ENCODE measurements around the gene SLC1A3. TPM values are rescaled to one million over a fixed set of nuclear protein-coding genes. Genes with fewer than 3 reads are reported as not detected.

SLC1A3 gene
- polyA plus RNA-seq, 1 donor, result 4.2 TPM

- Histone ChIP-seq H3K27me3 (ENCODE audit: control insufficient read depth, insufficient read depth, low read length) (peaks cover 2% of the 10 kb centered on the region), H3K4me3 (ENCODE audit: low read length) (no peak overlapping the region), H3K36me3 (ENCODE audit: control insufficient read depth, insufficient read depth, low read length) (no peaks in the 10 kb centered on the region), H3K9me3 (ENCODE audit: control insufficient read depth, low read depth, low read length) (no peaks in the 10 kb centered on the region), H3K27ac (ENCODE audit: low read length) (no peak overlapping the region), H3K4me1 (ENCODE audit: control insufficient read depth, insufficient read depth, low read length) (no peaks in the 10 kb centered on the region)
- DNase-seq, result no peak
- 80% methylated on average over 1 of the region's 1 CpG for WGBS (ENCODE audit: insufficient coverage, low lambda C conversion rate)
These were observed 120.4 kb downstream of the SLC1A3 start for GRCh38 chr5:36726767-36727166.

DNA sequence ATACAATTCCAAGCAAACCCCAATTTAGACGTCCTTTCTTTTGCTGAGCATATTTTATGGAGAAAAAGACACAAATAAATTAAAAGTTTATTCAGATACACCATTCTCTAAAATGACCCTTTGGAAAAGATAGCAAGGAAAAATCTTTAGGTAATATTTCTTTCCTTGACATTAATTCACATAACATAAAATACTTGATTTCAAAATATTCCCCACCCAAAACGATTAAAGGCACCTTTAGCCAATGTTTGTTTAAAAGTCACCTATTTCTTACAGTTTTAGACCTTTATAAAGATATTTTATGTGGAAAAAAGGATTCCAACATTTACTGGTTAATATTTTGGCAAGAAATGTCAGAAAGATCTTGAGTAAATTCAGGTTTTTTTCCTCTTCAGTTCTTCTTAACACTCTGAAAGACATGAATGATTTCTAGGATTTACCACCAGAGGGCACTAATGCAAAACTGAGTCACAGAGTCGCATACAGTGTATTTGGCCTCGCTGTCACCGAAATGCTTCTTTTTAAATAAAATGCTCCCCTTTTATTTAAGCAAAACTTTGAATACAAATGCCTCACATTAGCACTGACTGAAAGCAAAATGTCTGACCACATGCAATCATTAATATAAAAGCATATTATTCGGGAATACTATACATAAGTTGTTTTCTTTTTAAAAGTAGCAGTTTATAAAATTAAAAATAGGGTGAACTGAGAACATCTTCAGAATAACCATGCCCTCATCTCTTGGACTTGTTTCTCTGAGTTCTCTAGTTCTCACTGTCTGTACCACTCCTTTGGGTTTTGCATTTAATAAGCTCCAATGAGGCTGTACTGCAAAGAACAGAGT is 122.5 kb downstream of the SLC1A3 start:
- Histone ChIP-seq H3K9me3 (ENCODE audit: control insufficient read depth, low read depth, low read length) (no peaks in the 10 kb centered on the region), H3K4me1 (ENCODE audit: control insufficient read depth, insufficient read depth, low read length) (no peaks in the 10 kb centered on the region), H3K4me3 (ENCODE audit: low read length) (no peak overlapping the region), H3K36me3 (ENCODE audit: control insufficient read depth, insufficient read depth, low read length) (no peaks in the 10 kb centered on the region), H3K27ac (ENCODE audit: low read length) (no peak overlapping the region), H3K27me3 (ENCODE audit: control insufficient read depth, insufficient read depth, low read length) (no peaks in the 10 kb centered on the region)
- peak; percentile 19 to 42 for DNase-seq
- WGBS (ENCODE audit: insufficient coverage, low lambda C conversion rate), result 67% methylated on average over 3 of the region's 6 CpGs

GRCh38 chr5:36730537-36731216 is 124.3 kb downstream of the SLC1A3 start:
- no peak for DNase-seq
- no peaks in the 10 kb centered on the region for H3K4me1 ChIP-seq (ENCODE audit: control insufficient read depth, insufficient read depth, low read length)
- WGBS (ENCODE audit: insufficient coverage, low lambda C conversion rate), result no CpG with 5 or more reads among the region's 6 CpGs

DNA sequence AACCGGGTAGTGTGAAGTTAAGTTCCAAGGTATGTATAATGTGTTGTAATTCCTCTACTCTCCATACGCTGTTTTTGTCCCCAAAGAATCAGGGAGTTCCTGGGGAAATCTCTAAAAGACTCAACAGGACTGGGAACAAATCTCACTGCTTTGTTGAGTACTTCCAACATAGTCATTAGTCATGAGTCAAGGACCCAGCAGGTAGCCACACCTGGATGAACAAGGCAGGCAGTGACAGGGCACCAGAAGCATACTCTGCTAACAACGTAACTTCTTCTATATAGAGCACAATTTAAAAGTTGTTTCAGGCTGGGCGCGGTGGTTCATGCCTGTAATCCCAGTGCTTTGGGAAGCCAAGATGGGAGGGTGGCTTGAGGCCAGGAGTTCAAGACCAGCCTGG is 126.8 kb downstream of the SLC1A3 start:
- Histone ChIP-seq H3K36me3 (ENCODE audit: control insufficient read depth, insufficient read depth, low read length) (no peaks in the 10 kb centered on the region), H3K27ac (ENCODE audit: low read length) (no peak overlapping the region), H3K4me3 (ENCODE audit: low read length) (no peak overlapping the region), H3K9me3 (ENCODE audit: control insufficient read depth, low read depth, low read length) (no peaks in the 10 kb centered on the region), H3K27me3 (ENCODE audit: control insufficient read depth, insufficient read depth, low read length) (no peaks in the 10 kb centered on the region), H3K4me1 (ENCODE audit: control insufficient read depth, insufficient read depth, low read length) (no peaks in the 10 kb centered on the region)
- DNase-seq, result no peak
- no CpG with 5 or more reads among the region's 5 CpGs for WGBS (ENCODE audit: insufficient coverage, low lambda C conversion rate)

More at GRCh38 chr5:36730537-36731216, 124.3 kb downstream of the SLC1A3 start:
- no peaks in the 10 kb centered on the region for H3K9me3 ChIP-seq (ENCODE audit: control insufficient read depth, low read depth, low read length)
- H3K27ac ChIP-seq (ENCODE audit: low read length), result no peak overlapping the region
- no peaks in the 10 kb centered on the region for H3K27me3 ChIP-seq (ENCODE audit: control insufficient read depth, insufficient read depth, low read length)
- H3K36me3 ChIP-seq (ENCODE audit: control insufficient read depth, insufficient read depth, low read length), result no peaks in the 10 kb centered on the region
- H3K4me3 ChIP-seq (ENCODE audit: low read length), result no peak overlapping the region

GRCh38 chr5:36734422-36734821 is 128.0 kb downstream of the SLC1A3 start:
- no peaks in the 10 kb centered on the region for H3K27me3 ChIP-seq (ENCODE audit: control insufficient read depth, insufficient read depth, low read length)
- DNase-seq, result peak in 1 of 2 donors; percentile 41
- no peak overlapping the region for H3K27ac ChIP-seq (ENCODE audit: low read length)
- H3K9me3 ChIP-seq (ENCODE audit: control insufficient read depth, low read depth, low read length), result no peaks in the 10 kb centered on the region
- WGBS (ENCODE audit: insufficient coverage, low lambda C conversion rate), result no CpG with 5 or more reads among the region's 4 CpGs
- H3K4me3 ChIP-seq (ENCODE audit: low read length), result no peak overlapping the region
- H3K4me1 ChIP-seq (ENCODE audit: control insufficient read depth, insufficient read depth, low read length), result no peaks in the 10 kb centered on the region
- no peaks in the 10 kb centered on the region for H3K36me3 ChIP-seq (ENCODE audit: control insufficient read depth, insufficient read depth, low read length)

- no peak for DNase-seq
- no peaks in the 10 kb centered on the region for H3K9me3 ChIP-seq (ENCODE audit: control insufficient read depth, low read depth, low read length)
- peaks cover 10% of the 10 kb centered on the region for H3K4me1 ChIP-seq (ENCODE audit: control insufficient read depth, insufficient read depth, low read length)
- H3K4me3 ChIP-seq (ENCODE audit: low read length), result no peak overlapping the region
- no peaks in the 10 kb centered on the region for H3K27me3 ChIP-seq (ENCODE audit: control insufficient read depth, insufficient read depth, low read length)
- H3K36me3 ChIP-seq (ENCODE audit: control insufficient read depth, insufficient read depth, low read length), result no peaks in the 10 kb centered on the region
- no peak overlapping the region for H3K27ac ChIP-seq (ENCODE audit: low read length)
These were observed 129.5 kb downstream of the SLC1A3 start for GRCh38 chr5:36735891-36736290.

Data from large intestine (tissue), 3 donors.